ENCODE data around the gene ALDH1A1. TPM values are rescaled to one million over a fixed set of nuclear protein-coding genes. Genes with fewer than 3 reads are reported as not detected.

Gene ALDH1A1
- total and polyA plus RNA-seq, 9 of the 15 experiments (the other 6 are each of a cell fraction or from before 2014, with no cell fraction given), result 1.8 to 86.3 (median 24.4) TPM

- FAIRE-seq, result no peak
- no peak overlapping the region for H3K9ac ChIP-seq (ENCODE audit: insufficient read depth in 1 of 2, low read depth in 2 of 2, low read length in 2 of 2)
- no peak for ATAC-seq
- no peaks in the 10 kb centered on the region for H4K20me1 ChIP-seq (replicated peaks; ENCODE audit: control insufficient read depth, insufficient read depth, low read length)
- no peaks in the 10 kb centered on the region for H3K27me3 ChIP-seq (ENCODE audit: control insufficient read depth in 2 of 2, insufficient read depth in 2 of 2, low read length in 2 of 2)
- ChIA-PET CTCF (ENCODE audit: low intra/inter-chr PET ratio) (no interaction called here), POLR2A (interaction anchor here (0.6 kb wide), 2 partner anchors 9 to 439 kb away, joined by 3 to 4 read pairs; no protein-coding TSS in a partner anchor)
- no peaks in the 10 kb centered on the region; the same call in 2 of the 3 replicates for H3K36me3 ChIP-seq (ENCODE audit: control insufficient read depth, insufficient read depth, low read length)
- H3K27ac ChIP-seq (ENCODE audit: extremely low read depth, low read depth, low read length), result no peak overlapping the region
- H3K79me2 ChIP-seq (ENCODE audit: control insufficient read depth, insufficient read depth, low read length), result no peaks in the 10 kb centered on the region
- DNase-seq (ENCODE audit: extremely low read depth in 1 of 4, low spot score in 3 of 4), result no peak
- H3K4me2 ChIP-seq (ENCODE audit: insufficient read depth, low read length), result no peak overlapping the region
- no peak overlapping the region for H3K4me3 ChIP-seq
- in situ Hi-C loops (cut with MboI), result no loop called here
- no peaks in the 10 kb centered on the region for H3K9me1 ChIP-seq (ENCODE audit: control insufficient read depth, insufficient read depth, low read length)
- TF ChIP-seq NFIC (IDR thresholded peaks at IDR 0.05), result no peak
- BruUV-seq (replicated peaks), result no TSS peak
- no peaks in the 10 kb centered on the region for H3K9me3 ChIP-seq (replicated peaks; ENCODE audit: control insufficient read depth, insufficient read depth, low read depth, low read length)
- no peaks in the 10 kb centered on the region for H3K4me1 ChIP-seq (replicated peaks in 1 of 2; ENCODE audit: control insufficient read depth in 2 of 2, insufficient read depth in 2 of 2, low read length in 2 of 2)
- intact Hi-C loops (cut with micrococcal nuclease), result no loop called here
- WGBS (ENCODE audit: insufficient coverage, low coverage, missing lambda C conversion rate), result 36% methylated on average over 3 of the region's 3 CpGs
- no peak overlapping the region for H2AFZ ChIP-seq (ENCODE audit: low read depth, low read length)
Measured at GRCh38 chr9:72932619-72933018, 20.2 kb downstream of the ALDH1A1 start.

DNA sequence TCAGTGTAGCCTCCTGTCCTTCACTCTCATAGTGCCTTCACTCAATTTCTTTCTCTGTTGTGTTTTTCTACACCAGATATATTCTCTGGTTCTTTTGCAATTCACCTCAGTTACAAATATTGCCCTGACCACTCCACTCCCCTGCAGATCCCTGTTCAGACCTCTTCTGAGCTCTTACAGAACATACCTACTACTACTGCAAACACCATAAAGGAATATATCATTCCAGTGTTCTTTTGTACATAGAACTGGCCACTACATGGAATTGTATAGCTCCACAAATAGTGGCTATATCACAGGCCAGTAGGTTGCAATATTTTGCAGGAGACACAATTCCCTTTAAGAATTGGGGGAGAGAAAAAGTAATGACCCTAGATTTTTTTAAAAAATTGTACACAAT, 21.0 kb downstream of the ALDH1A1 start:
- H4K20me1 ChIP-seq (replicated peaks; ENCODE audit: control insufficient read depth, insufficient read depth, low read length), result no peaks in the 10 kb centered on the region
- ChIA-PET POLR2A (interaction anchor here (0.6 kb wide), 1 partner anchor 440 kb away, joined by 4 read pairs; no protein-coding TSS in a partner anchor), CTCF (ENCODE audit: low intra/inter-chr PET ratio) (no interaction called here)
- BruUV-seq (replicated peaks), result no TSS peak
- H3K9me1 ChIP-seq (ENCODE audit: control insufficient read depth, insufficient read depth, low read length), result no peaks in the 10 kb centered on the region
- no peaks in the 10 kb centered on the region for H3K27me3 ChIP-seq (ENCODE audit: control insufficient read depth in 2 of 2, insufficient read depth in 2 of 2, low read length in 2 of 2)
- DNase-seq (ENCODE audit: extremely low read depth in 1 of 4, low spot score in 3 of 4), result no peak
- H3K27ac ChIP-seq (ENCODE audit: extremely low read depth, low read depth, low read length), result no peak overlapping the region
- no peak overlapping the region for H3K4me2 ChIP-seq (ENCODE audit: insufficient read depth, low read length)
- no peak overlapping the region for H3K9ac ChIP-seq (ENCODE audit: insufficient read depth in 1 of 2, low read depth in 2 of 2, low read length in 2 of 2)
- intact Hi-C loops (cut with micrococcal nuclease) (no loop called here), in situ Hi-C loops (cut with MboI) (no loop called here)
- no peak for ATAC-seq
- no peak overlapping the region for H2AFZ ChIP-seq (ENCODE audit: low read depth, low read length)
- H3K4me3 ChIP-seq, result no peak overlapping the region
- no peaks in the 10 kb centered on the region for H3K4me1 ChIP-seq (replicated peaks in 1 of 2; ENCODE audit: control insufficient read depth in 2 of 2, insufficient read depth in 2 of 2, low read length in 2 of 2)
- no peaks in the 10 kb centered on the region; the same call in 2 of the 3 replicates for H3K36me3 ChIP-seq (ENCODE audit: control insufficient read depth, insufficient read depth, low read length)
- FAIRE-seq, result no peak
- H3K79me2 ChIP-seq (ENCODE audit: control insufficient read depth, insufficient read depth, low read length), result no peaks in the 10 kb centered on the region
- no peaks in the 10 kb centered on the region for H3K9me3 ChIP-seq (replicated peaks; ENCODE audit: control insufficient read depth, insufficient read depth, low read depth, low read length)
- TF ChIP-seq CBX5 (IDR thresholded peaks at IDR 0.05; ENCODE audit: borderline replicate concordance, low read depth), result no peak
- no peak for TF ChIP-seq SMAD1 (IDR thresholded peaks at IDR 0.05; ENCODE audit: low read depth, low read length, partially characterized antibody)
- TF ChIP-seq ZNF318 (IDR thresholded peaks at IDR 0.05; ENCODE audit: borderline replicate concordance in 1 of 2, low read depth in 1 of 2), result no peak
- TF ChIP-seq PHTF2 (CRISPR knock-in tag; IDR thresholded peaks at IDR 0.05), result no peak
- no peak for TF ChIP-seq HOXB6 (CRISPR knock-in tag; IDR thresholded peaks at IDR 0.05; ENCODE audit: borderline replicate concordance)
- no peak for TF ChIP-seq MEIS2 (IDR thresholded peaks at IDR 0.05; ENCODE audit: partially characterized antibody)
- no peak for TF ChIP-seq ARHGAP35 (IDR thresholded peaks at IDR 0.05; ENCODE audit: partially characterized antibody)
- no peak for TF ChIP-seq ESRRA (IDR thresholded peaks at IDR 0.05; ENCODE audit: borderline replicate concordance, low read depth)
